Trophoblast cell (in vitro differentiated cells and primary cell): Measurements from ENCODE around the gene PIP5K1B.

ENCODE experiments used
- DNase-seq, 2 donors: peaks; one replicate each; pipeline ENCODE4 v3.0.0-alpha.2; 2016
- H2AFZ ChIP-seq: 2 replicates; pipeline ENCODE4 v1.6.1; 2013; ENCODE audit warnings: low read length, moderate library complexity, mild to moderate bottlenecking; ENCODE audit not compliant: insufficient read depth, poor library complexity
- H2AK5ac ChIP-seq: 2 replicates; pipeline ENCODE4 v1.6.1; 2013; ENCODE audit warnings: mild to moderate bottlenecking, low read length
- H2BK120ac ChIP-seq: 2 replicates; pipeline ENCODE4 v1.6.1; 2013; ENCODE audit warnings: low read length, mild to moderate bottlenecking, moderate library complexity; ENCODE audit not compliant: insufficient read depth, poor library complexity
- H2BK12ac ChIP-seq: 2 replicates; pipeline ENCODE4 v1.6.1; 2013; ENCODE audit warnings: mild to moderate bottlenecking, low read length, moderate library complexity
- H2BK5ac ChIP-seq: 2 replicates; pipeline ENCODE4 v1.6.1; 2013; ENCODE audit warnings: low read length, low read depth, moderate library complexity, mild to moderate bottlenecking; ENCODE audit not compliant: poor library complexity
- H3K14ac ChIP-seq: 2 replicates; pipeline ENCODE4 v1.6.1; 2013; ENCODE audit warnings: mild to moderate bottlenecking, low read length
- H3K18ac ChIP-seq: 2 replicates; pipeline ENCODE4 v1.6.1; 2013; ENCODE audit warnings: mild to moderate bottlenecking, low read length
- H3K23ac ChIP-seq: 2 replicates; pipeline ENCODE4 v1.6.1; 2013; ENCODE audit warnings: low read length
- H3K27ac ChIP-seq: 2 replicates; pipeline ENCODE4 v1.5.1; 2013; ENCODE audit warnings: low read depth, mild to moderate bottlenecking, inconsistent platforms, low read length, moderate library complexity
- H3K27me3 ChIP-seq: 2 replicates; pipeline ENCODE4 v1.6.1; 2013; ENCODE audit warnings: inconsistent platforms, mild to moderate bottlenecking, low read length, moderate library complexity; ENCODE audit not compliant: insufficient read depth
- H3K36me3 ChIP-seq, 2 experiments: 1 replicate in 1 of 2; 2 replicates in 1 of 2; pipeline ENCODE4 v1.6.1; 2013; ENCODE audit warnings: low read length in 2 of 2, mild to moderate bottlenecking in 2 of 2, moderate library complexity in 1 of 2; ENCODE audit not compliant: insufficient read depth in 2 of 2, control insufficient read depth in 1 of 2
- H3K4ac ChIP-seq: 2 replicates; pipeline ENCODE4 v1.6.1; 2013; ENCODE audit warnings: low read depth, mild to moderate bottlenecking, low read length, moderate library complexity
- H3K4me1 ChIP-seq, 2 experiments: 1 replicate in 1 of 2; 2 replicates in 1 of 2; pipeline ENCODE4 v1.6.1; 2013; ENCODE audit warnings: low read length in 2 of 2, mild to moderate bottlenecking in 2 of 2, moderate library complexity in 1 of 2; ENCODE audit not compliant: insufficient read depth in 2 of 2, control insufficient read depth in 1 of 2
- H3K4me2 ChIP-seq: 2 replicates; pipeline ENCODE4 v1.6.1; 2013; ENCODE audit warnings: inconsistent platforms, mild to moderate bottlenecking, low read length, moderate library complexity
- H3K4me3 ChIP-seq: 2 replicates; pipeline ENCODE4 v1.5.1; 2013; ENCODE audit warnings: mild to moderate bottlenecking, low read depth, low read length, inconsistent platforms
- H3K79me1 ChIP-seq: one replicate; pipeline ENCODE4 v1.6.1; 2013; ENCODE audit warnings: low read length
- H3K79me2 ChIP-seq: 2 replicates; pipeline ENCODE4 v1.6.1; 2013; ENCODE audit warnings: low read length, mild to moderate bottlenecking; ENCODE audit not compliant: control insufficient read depth, insufficient read depth, poor library complexity
- H3K9ac ChIP-seq: 2 replicates; pipeline ENCODE4 v1.6.1; 2013; ENCODE audit warnings: mild to moderate bottlenecking, low read length
- H3K9me3 ChIP-seq: 2 replicates; pipeline ENCODE4 v1.6.1; 2013; ENCODE audit warnings: low read depth, mild to moderate bottlenecking, control low read depth, inconsistent platforms, low read length; ENCODE audit not compliant: insufficient read depth
- H4K12ac ChIP-seq: 2 replicates; pipeline ENCODE4 v1.6.1; 2013; ENCODE audit warnings: low read depth, mild to moderate bottlenecking, low read length, moderate library complexity
- H4K8ac ChIP-seq: 2 replicates; pipeline ENCODE4 v1.6.1; 2013; ENCODE audit warnings: low read depth, mild to moderate bottlenecking, low read length, moderate library complexity
- H4K91ac ChIP-seq: one replicate; pipeline ENCODE4 v1.6.1; 2013; ENCODE audit warnings: low read depth, mild to moderate bottlenecking, low read length, moderate library complexity
- WGBS: extraction: QIAGEN DNeasy Blood & Tissue Kit; methylation state at CpG from one replicate; pipeline ENCODE4 v1.1.7; 2013; ENCODE audit warnings: missing lambda C conversion rate; ENCODE audit not compliant: insufficient read length, insufficient coverage; ENCODE audit errors: extremely low coverage; 5-methylcytosine and 5-hydroxymethylcytosine counted together

Gene PIP5K1B

GRCh38 chr9:69004836-69005235 lies 299.8 kb downstream of the PIP5K1B start:
- no peak overlapping the region for H2BK120ac ChIP-seq
- no peak overlapping the region for H3K14ac ChIP-seq
- H3K18ac ChIP-seq, result no peak overlapping the region
- H3K27me3 ChIP-seq, result no peaks in the 10 kb centered on the region
- no peak overlapping the region for H3K4ac ChIP-seq
- no peaks in the 10 kb centered on the region for H3K36me3 ChIP-seq
- no peak overlapping the region for H2BK5ac ChIP-seq
- no peak overlapping the region for H2BK12ac ChIP-seq
- H4K91ac ChIP-seq, result no peak overlapping the region
- no peaks in the 10 kb centered on the region for H3K9me3 ChIP-seq
- no peak overlapping the region for H3K27ac ChIP-seq
- no peak overlapping the region for H3K9ac ChIP-seq
- no peak overlapping the region for H4K8ac ChIP-seq
- H3K4me1 ChIP-seq, result no peaks in the 10 kb centered on the region
- H3K23ac ChIP-seq, result no peak overlapping the region
- no peaks in the 10 kb centered on the region for H3K79me2 ChIP-seq
- no peak overlapping the region for H2AK5ac ChIP-seq
- no peak overlapping the region for H3K4me2 ChIP-seq
- no peak overlapping the region for H3K4me3 ChIP-seq
- H3K79me1 ChIP-seq, result no peaks in the 10 kb centered on the region
- no peak overlapping the region for H4K12ac ChIP-seq
- H2AFZ ChIP-seq, result no peak overlapping the region
- no CpG with 5 or more reads among the region's 2 CpGs for WGBS
- no peak for DNase-seq

GRCh38 chr9:69009708-69010107 lies 304.7 kb downstream of the PIP5K1B start:
- no peak overlapping the region for H2BK12ac ChIP-seq
- no peaks in the 10 kb centered on the region for H3K79me1 ChIP-seq
- no peak overlapping the region for H4K91ac ChIP-seq
- no peak overlapping the region for H3K14ac ChIP-seq
- no peak overlapping the region for H3K4me2 ChIP-seq
- no peak overlapping the region for H2AK5ac ChIP-seq
- no peak overlapping the region for H3K4me3 ChIP-seq
- no peaks in the 10 kb centered on the region for H3K36me3 ChIP-seq
- H3K4ac ChIP-seq, result no peak overlapping the region
- H3K4me1 ChIP-seq, result no peaks in the 10 kb centered on the region
- no peaks in the 10 kb centered on the region for H3K27me3 ChIP-seq
- DNase-seq, result no peak
- H4K8ac ChIP-seq, result no peak overlapping the region
- no peak overlapping the region for H3K27ac ChIP-seq
- no peak overlapping the region for H3K18ac ChIP-seq
- H3K9ac ChIP-seq, result no peak overlapping the region
- H2AFZ ChIP-seq, result no peak overlapping the region
- no peaks in the 10 kb centered on the region for H3K79me2 ChIP-seq
- no peak overlapping the region for H3K23ac ChIP-seq
- no peak overlapping the region for H2BK120ac ChIP-seq
- no CpG with 5 or more reads among the region's 1 CpG for WGBS
- H4K12ac ChIP-seq, result no peak overlapping the region
- peaks cover 6% of the 10 kb centered on the region for H3K9me3 ChIP-seq
- no peak overlapping the region for H2BK5ac ChIP-seq

GRCh38 chr9:69012696-69013381 lies 307.8 kb downstream of the PIP5K1B start:
- no peak overlapping the region for H3K4me3 ChIP-seq
- H2AFZ ChIP-seq, result no peak overlapping the region
- H3K79me1 ChIP-seq, result no peaks in the 10 kb centered on the region
- no peak overlapping the region for H3K4ac ChIP-seq
- no peak overlapping the region for H3K23ac ChIP-seq
- H3K27ac ChIP-seq, result no peak overlapping the region
- H2BK12ac ChIP-seq, result no peak overlapping the region
- no peak overlapping the region for H2AK5ac ChIP-seq
- no CpG with 5 or more reads among the region's 18 CpGs for WGBS
- no peak overlapping the region for H2BK120ac ChIP-seq
- no peaks in the 10 kb centered on the region for H3K36me3 ChIP-seq
- H3K4me1 ChIP-seq, result no peaks in the 10 kb centered on the region
- no peak overlapping the region for H4K8ac ChIP-seq
- H3K9ac ChIP-seq, result no peak overlapping the region
- H2BK5ac ChIP-seq, result no peak overlapping the region
- no peak overlapping the region for H4K91ac ChIP-seq
- no peak overlapping the region for H3K14ac ChIP-seq
- no peak overlapping the region for H3K4me2 ChIP-seq
- H3K27me3 ChIP-seq, result no peaks in the 10 kb centered on the region
- no peaks in the 10 kb centered on the region for H3K79me2 ChIP-seq
- DNase-seq, result no peak
- peaks cover 6% of the 10 kb centered on the region for H3K9me3 ChIP-seq
- no peak overlapping the region for H4K12ac ChIP-seq
- H3K18ac ChIP-seq, result no peak overlapping the region

GRCh38 chr9:69013382-69013727 lies 308.3 kb downstream of the PIP5K1B start:
- Histone ChIP-seq H3K14ac (no peak overlapping the region), H3K9me3 (peaks cover 6% of the 10 kb centered on the region), H3K4ac (no peak overlapping the region), H3K27me3 (no peaks in the 10 kb centered on the region), H4K91ac (no peak overlapping the region), H3K23ac (no peak overlapping the region), H3K79me2 (no peaks in the 10 kb centered on the region), H4K12ac (no peak overlapping the region), H3K36me3 (no peaks in the 10 kb centered on the region), H3K27ac (no peak overlapping the region), H3K79me1 (no peaks in the 10 kb centered on the region), H3K4me1 (no peaks in the 10 kb centered on the region), H3K18ac (no peak overlapping the region), H4K8ac (no peak overlapping the region), H2BK120ac (no peak overlapping the region), H2AK5ac (no peak overlapping the region), H2BK5ac (no peak overlapping the region), H2BK12ac (no peak overlapping the region), H3K4me3 (no peak overlapping the region), H3K9ac (no peak overlapping the region), H3K4me2 (no peak overlapping the region), H2AFZ (no peak overlapping the region)
- WGBS, result no CpG with 5 or more reads among the region's 26 CpGs
- DNase-seq, result peak in 1 of 2 donors; percentile 6
